ENCODE data around the gene RSPH4A. TPM values are rescaled to one million over a fixed set of nuclear protein-coding genes. Genes with fewer than 3 reads are reported as not detected.
A peak's percentile ranks its signal among the peaks of the same experiment; 100 is the strongest.

RSPH4A gene
- total and polyA plus RNA-seq, 9 of the 15 experiments (the other 6 are each of a cell fraction or from before 2014, with no cell fraction given): 0.04 to 0.30 (median 0.11) TPM

GRCh38 chr6:116680880-116681672 lies 64.8 kb downstream of the RSPH4A start, which contains the start of gene KPNA5 (continued):
- TF ChIP-seq ZNF586 (CRISPR knock-in tag; conservative IDR thresholded peaks at IDR 0.05) (no peak), ATF2 (CRISPR knock-in tag; IDR thresholded peaks at IDR 0.05) (no peak), ATF3 (IDR thresholded peaks at IDR 0.05) (no peak), ATF3 (CRISPR knock-in tag; conservative IDR thresholded peaks at IDR 0.05) (no peak), MTA2 (IDR thresholded peaks at IDR 0.05; ENCODE audit: low read depth) (no peak), RBBP5 (IDR thresholded peaks at IDR 0.05; ENCODE audit: borderline replicate concordance, insufficient read depth, low read length, poor library complexity, severe bottlenecking) (peak; percentile 87), ZBTB8A (IDR thresholded peaks at IDR 0.05; ENCODE audit: partially characterized antibody) (no peak), CREB1 (IDR thresholded peaks at IDR 0.05) (peak; percentile 86), CREB1 (CRISPR knock-in tag; IDR thresholded peaks at IDR 0.05) (peak; percentile 84), BRD9 (IDR thresholded peaks at IDR 0.05; ENCODE audit: low read depth, partially characterized antibody) (peak; percentile 42), SP2 (IDR thresholded peaks at IDR 0.05; ENCODE audit: extremely low read depth, low read depth, low read length, poor library complexity, severe bottlenecking) (no peak), CREBBP (IDR thresholded peaks at IDR 0.05; ENCODE audit: low read depth, low read length) (no peak), ZNF134 (CRISPR knock-in tag; conservative IDR thresholded peaks at IDR 0.05) (no peak), RAD51 (IDR thresholded peaks at IDR 0.05; ENCODE audit: borderline replicate concordance, low read depth) (no peak), CREB3 (tag; conservative IDR thresholded peaks at IDR 0.05; ENCODE audit: low read depth) (no peak), ZNF830 (CRISPR knock-in tag; IDR thresholded peaks at IDR 0.05) (no peak), NFIX (CRISPR knock-in tag; IDR thresholded peaks at IDR 0.05; ENCODE audit: low read depth) (no peak), MAFG (tag; conservative IDR thresholded peaks at IDR 0.05) (no peak), FOXJ3 (CRISPR knock-in tag; IDR thresholded peaks at IDR 0.05) (no peak), ETV6 (IDR thresholded peaks at IDR 0.05; ENCODE audit: borderline replicate concordance in 1 of 2, low read depth in 2 of 2, low read length in 1 of 2) (no peak), ETV6 (CRISPR knock-in tag; IDR thresholded peaks at IDR 0.05; ENCODE audit: borderline replicate concordance) (no peak), ZBTB2 (IDR thresholded peaks at IDR 0.05) (peak; percentile 47; the same call in 1 of the 2 replicates), HMG20B (CRISPR knock-in tag; IDR thresholded peaks at IDR 0.05) (no peak), ZNF707 (CRISPR knock-in tag; conservative IDR thresholded peaks at IDR 0.05) (no peak), ZNF274 (IDR thresholded peaks at IDR 0.05; ENCODE audit: borderline replicate concordance, low read depth, low read length) (no peak)

All from K562 (cell line).